Ishikawa (cell line): Measurements from ENCODE around the gene TUBA4A.

Experiments
- CEBPB ChIP-seq: IDR thresholded peaks from 2 replicates; pipeline ENCODE4 v1.6.1; 2012
- CREB1 ChIP-seq: IDR thresholded peaks from 2 replicates; pipeline ENCODE4 v1.6.1; 2012; ENCODE audit warnings: low read depth
- EGR1 ChIP-seq: IDR thresholded peaks from 2 replicates; pipeline ENCODE4 v1.6.1; 2012
- FOXM1 ChIP-seq: IDR thresholded peaks from 2 replicates; pipeline ENCODE4 v1.6.1; 2012; ENCODE audit warnings: low read depth, borderline replicate concordance
- MAX ChIP-seq: IDR thresholded peaks from 2 replicates; pipeline ENCODE4 v1.6.1; 2012
- NFIC ChIP-seq: IDR thresholded peaks from 2 replicates; pipeline ENCODE4 v1.6.1; 2012
- RAD21 ChIP-seq: IDR thresholded peaks from 2 replicates; pipeline ENCODE4 v1.6.1; 2012; ENCODE audit warnings: low read depth
- TAF1 ChIP-seq: IDR thresholded peaks from 2 replicates; pipeline ENCODE4 v1.6.1; 2012; ENCODE audit warnings: low read depth, mild to moderate bottlenecking
- TCF12 ChIP-seq: IDR thresholded peaks from 2 replicates; pipeline ENCODE4 v1.6.1; 2012; ENCODE audit warnings: low read depth
- USF1 ChIP-seq: IDR thresholded peaks from 2 replicates; pipeline ENCODE4 v1.6.1; 2012
- YY1 ChIP-seq: IDR thresholded peaks from 2 replicates; pipeline ENCODE4 v1.6.1; 2012; ENCODE audit warnings: low read depth
- TF ChIP-seq, protein P1 (sequence below): IDR thresholded peaks from 2 replicates; pipeline ENCODE4 v1.6.1; 2012; ENCODE audit warnings: low read depth, mild to moderate bottlenecking

DNA sequence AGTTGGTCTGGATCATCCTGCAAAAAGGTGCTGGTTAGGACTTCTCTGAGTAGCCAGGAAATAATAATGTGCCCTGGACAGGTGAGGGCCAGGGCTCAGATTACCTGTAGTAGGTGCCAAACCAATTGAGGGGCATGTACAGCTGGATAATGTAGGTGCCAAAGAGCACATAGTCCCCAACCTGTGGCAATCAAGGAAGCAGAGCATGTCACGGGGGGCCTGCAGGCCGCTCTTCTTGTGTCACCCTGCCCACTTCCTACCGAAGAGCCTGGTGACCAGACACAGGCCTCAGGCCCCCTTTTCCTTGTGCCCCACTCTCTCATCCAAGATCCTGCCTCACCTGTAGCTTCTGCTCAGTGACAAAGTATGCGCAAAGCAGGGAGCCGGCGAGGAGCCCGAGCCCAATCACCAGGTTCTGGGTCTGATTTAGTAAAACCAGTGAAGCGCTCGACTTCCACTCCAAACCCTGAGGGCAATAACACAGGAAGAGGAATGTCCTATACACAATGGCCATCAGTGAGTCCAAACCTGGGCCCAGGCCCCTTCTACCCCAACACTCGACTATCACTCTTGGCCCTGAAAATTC, 40.1 kb downstream of the TUBA4A start:
- TF ChIP-seq YY1, result no peak
- TF ChIP-seq MAX, result no peak
- no peak for TF ChIP-seq NFIC
- TF ChIP-seq TAF1, result no peak
- no peak for TF ChIP-seq TCF12
- no peak for TF ChIP-seq USF1
- TF ChIP-seq, protein P1, sequence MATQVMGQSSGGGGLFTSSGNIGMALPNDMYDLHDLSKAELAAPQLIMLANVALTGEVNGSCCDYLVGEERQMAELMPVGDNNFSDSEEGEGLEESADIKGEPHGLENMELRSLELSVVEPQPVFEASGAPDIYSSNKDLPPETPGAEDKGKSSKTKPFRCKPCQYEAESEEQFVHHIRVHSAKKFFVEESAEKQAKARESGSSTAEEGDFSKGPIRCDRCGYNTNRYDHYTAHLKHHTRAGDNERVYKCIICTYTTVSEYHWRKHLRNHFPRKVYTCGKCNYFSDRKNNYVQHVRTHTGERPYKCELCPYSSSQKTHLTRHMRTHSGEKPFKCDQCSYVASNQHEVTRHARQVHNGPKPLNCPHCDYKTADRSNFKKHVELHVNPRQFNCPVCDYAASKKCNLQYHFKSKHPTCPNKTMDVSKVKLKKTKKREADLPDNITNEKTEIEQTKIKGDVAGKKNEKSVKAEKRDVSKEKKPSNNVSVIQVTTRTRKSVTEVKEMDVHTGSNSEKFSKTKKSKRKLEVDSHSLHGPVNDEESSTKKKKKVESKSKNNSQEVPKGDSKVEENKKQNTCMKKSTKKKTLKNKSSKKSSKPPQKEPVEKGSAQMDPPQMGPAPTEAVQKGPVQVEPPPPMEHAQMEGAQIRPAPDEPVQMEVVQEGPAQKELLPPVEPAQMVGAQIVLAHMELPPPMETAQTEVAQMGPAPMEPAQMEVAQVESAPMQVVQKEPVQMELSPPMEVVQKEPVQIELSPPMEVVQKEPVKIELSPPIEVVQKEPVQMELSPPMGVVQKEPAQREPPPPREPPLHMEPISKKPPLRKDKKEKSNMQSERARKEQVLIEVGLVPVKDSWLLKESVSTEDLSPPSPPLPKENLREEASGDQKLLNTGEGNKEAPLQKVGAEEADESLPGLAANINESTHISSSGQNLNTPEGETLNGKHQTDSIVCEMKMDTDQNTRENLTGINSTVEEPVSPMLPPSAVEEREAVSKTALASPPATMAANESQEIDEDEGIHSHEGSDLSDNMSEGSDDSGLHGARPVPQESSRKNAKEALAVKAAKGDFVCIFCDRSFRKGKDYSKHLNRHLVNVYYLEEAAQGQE, result no peak
- TF ChIP-seq FOXM1, result no peak
- no peak for TF ChIP-seq CEBPB
- TF ChIP-seq RAD21, result no peak
- no peak for TF ChIP-seq EGR1
- no peak for TF ChIP-seq CREB1
